GM21360 (cell line): Measurements from ENCODE around the gene NCAPG.
A peak's percentile ranks its signal among the peaks of the same experiment; 100 is the strongest.

Source experiments
- ATAC-seq: cut with Tn5 transposase; IDR thresholded peaks from one replicate; pipeline ENCODE4 v1.9.1; 2021; ENCODE audit warnings: mild to moderate bottlenecking, moderate library complexity; ENCODE audit not compliant: unreplicated experiment

NCAPG gene

DNA sequence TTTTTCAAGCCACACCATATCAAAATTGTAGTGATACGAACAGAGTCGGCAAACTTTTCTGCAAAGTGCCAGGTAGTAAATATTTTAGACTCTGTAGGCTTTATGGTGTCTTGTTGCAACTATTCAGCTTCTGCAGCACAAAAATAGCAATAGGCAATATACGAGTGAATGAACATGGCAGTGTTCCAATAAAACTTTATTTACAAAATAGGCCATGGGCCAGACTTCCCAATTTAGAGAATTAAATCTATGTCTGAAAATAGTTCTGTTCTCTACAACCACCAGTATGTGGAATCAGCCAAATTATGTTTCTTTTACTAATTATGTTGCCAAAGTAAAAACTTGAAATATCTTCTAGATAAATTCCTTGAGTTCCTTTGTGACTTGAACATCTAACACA lies 56.5 kb downstream of the NCAPG start:
- no peak for ATAC-seq

DNA sequence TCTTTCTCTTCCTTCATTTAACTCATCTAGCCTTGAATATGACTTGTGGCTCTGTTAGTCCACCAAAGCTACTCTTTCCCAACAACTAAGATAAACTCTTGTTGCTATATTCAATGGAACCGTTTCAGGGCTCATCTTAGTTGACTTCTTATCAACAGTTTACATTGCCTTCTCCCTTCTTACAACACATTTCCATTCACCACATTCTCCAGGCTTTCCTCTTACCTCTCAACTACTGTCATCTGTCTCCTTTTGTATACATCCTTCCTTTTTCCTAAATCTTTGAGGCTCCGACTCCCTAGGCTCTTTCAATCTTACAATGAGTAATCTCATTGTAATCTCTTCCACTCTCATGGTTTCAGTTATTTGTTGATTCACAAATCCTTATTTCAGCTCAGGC lies 58.5 kb downstream of the NCAPG start:
- ATAC-seq: no peak

DNA sequence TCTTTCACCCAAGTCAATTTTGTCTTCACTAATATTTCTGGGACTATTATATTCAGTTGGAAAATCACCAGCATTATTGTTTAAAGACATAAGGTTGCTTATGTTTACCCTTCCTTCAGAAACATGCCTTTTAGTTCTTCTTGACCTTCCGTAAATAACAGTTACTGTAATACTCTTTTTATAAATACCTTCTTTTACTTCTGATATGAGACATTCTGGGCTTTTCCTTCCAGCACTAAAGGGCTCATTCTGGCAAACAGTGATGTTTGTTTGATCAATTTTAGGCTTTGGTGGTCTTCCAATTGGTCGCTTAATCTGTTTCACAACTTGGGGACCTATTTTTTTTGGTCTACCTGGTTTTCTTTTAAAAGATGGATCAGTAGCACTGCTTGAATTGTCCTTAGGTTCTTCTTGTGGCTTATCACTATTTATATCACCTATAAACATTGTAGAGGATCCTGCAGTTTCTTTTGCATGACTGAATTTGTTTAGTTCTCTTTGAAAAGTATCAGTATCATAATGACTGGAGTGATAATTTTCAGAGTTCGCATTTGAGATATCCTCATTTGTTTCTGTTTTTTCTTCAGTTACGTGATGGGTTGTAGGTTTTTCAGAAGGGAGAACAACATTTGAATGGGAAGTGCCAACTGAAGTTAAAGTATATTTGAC lies 64.8 kb downstream of the NCAPG start:
- ATAC-seq: peak; percentile 98

DNA sequence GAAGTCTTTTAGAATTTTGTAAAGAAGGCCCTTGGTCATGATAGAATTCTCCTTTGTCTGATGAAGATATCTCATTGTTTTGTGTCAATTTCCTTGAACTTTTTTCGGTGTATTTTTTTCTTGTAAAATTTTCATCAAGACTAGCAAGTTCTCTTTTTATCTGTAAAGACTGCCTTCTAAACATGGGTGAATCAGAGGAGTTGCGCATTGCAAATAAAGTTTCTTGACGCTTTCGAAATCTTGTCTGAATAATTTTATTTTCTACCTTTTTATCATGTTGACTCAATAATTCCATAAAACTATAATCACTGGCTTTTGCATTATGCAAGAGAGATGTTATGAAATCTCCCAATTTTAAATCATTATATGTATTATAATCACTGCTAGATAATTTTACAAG lies 66.2 kb downstream of the NCAPG start:
- ATAC-seq: no peak

DNA sequence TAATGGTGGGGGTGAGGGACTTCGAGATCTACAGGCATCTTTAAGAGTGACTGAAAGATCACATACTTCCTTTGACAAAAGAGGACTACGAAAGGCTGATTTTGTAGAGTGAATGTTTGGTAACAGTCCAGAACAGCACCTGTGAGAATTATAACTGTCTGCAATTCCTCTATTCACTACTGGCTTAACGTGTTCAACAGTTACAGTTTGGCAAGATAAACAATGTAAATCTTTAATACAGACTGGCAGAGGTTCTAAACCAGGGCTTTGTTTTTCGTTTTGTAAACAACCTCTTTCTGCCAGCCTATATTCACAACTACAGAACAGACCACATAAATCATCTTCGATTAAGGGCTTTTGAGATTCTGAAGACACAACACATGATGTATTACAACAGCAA lies 66.9 kb downstream of the NCAPG start:
- ATAC-seq: no peak

DNA sequence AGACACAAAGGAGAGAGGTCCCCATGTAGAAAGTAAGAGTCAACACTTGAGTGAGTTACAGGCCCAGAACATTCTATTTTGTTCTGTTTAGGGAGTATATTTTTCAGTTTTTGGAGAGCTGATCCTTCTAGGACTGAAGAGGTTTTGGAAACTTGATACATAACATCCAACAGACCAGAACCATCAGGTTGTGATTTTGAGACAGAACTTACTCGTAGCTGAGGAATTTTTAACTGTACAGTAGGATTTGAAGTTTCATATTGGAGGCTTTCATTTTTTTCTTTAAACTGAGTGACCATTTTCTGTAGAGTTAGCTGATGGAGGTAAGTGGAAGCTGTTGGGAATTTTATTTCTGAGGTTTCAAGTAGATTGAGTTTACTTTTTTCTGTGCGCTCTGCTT lies 73.3 kb downstream of the NCAPG start:
- ATAC-seq: no peak

DNA sequence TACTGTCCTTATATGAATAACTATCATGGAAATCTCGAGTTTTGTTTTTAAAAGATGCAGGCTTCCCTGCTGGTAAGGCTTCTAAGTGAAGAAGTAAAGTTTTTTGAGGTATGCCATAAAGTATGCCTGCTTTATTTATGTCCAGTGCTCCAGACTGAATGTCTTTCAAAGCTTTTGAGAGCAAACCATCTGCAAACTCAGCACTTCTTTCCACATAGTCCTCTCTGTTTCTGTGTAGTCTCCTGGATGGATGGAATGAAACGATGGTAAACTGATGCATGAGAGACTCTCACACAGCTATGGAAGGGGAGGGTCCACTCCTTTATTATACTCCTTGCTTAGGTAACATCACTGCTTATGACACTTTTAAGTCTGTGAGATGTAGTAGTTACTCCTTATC lies 73.7 kb downstream of the NCAPG start:
- no peak for ATAC-seq

DNA sequence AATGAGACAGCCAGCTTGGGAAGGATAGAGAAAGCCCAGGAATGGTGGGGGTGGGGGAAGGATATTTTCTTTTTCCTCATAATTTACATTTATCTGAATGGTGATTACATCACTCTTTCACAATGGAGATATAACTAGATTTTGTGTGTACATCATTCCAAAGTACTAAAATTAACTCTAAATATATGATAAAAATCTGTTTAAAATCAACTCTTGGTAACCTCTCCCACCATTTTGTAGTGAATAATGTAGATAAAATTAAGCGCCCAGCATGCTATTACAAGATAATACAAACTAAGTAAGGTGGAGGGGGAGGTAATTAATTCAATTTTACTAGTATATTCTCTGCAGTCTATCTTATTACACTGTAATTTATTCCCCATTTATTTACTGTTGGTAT lies 78.9 kb downstream of the NCAPG start:
- ATAC-seq: no peak

GRCh38 chr4:17894421-17894820 lies 83.6 kb downstream of the NCAPG start:
- no peak for ATAC-seq
